GM23338 (cell line): Measurements from ENCODE around the gene C2orf49. TPM values are rescaled to one million over a fixed set of nuclear protein-coding genes. Genes with fewer than 3 reads are reported as not detected.

ENCODE experiments used
- ATAC-seq: fragments of 200-7000 bp; cut with Tn5 transposase; 3 replicates; pipeline ENCODE4 v1.9.1; 2020
- DNase-seq: peaks from one replicate; pipeline ENCODE4 v3.0.0-alpha.2; 2015; ENCODE audit warnings: low spot score
- H2AFZ ChIP-seq: fragments of 200-600 bp; sonication (generic); 2 replicates; pipeline ENCODE4 v1.8.0; 2016; ENCODE audit warnings: antibody characterized with exemption, mild to moderate bottlenecking, moderate library complexity
- H3F3A ChIP-seq: fragments of 200-600 bp; sonication (generic); replicated peaks from 2 replicates; pipeline ENCODE4 v1.8.0; 2017; ENCODE audit warnings: antibody characterized with exemption, mixed run types, low read depth
- H3K27ac ChIP-seq: fragments of 200-600 bp; sonication (generic); 2 replicates; pipeline ENCODE4 v1.6.1; 2016; ENCODE audit warnings: low read depth
- H3K27me3 ChIP-seq: fragments of 200-600 bp; sonication (generic); 2 replicates; pipeline ENCODE4 v1.8.0; 2016; ENCODE audit warnings: mild to moderate bottlenecking, mixed run types, moderate library complexity; ENCODE audit not compliant: insufficient read depth
- H3K36me3 ChIP-seq: fragments of 200-600 bp; sonication (generic); 2 replicates; pipeline ENCODE4 v1.8.0; 2016; ENCODE audit warnings: mild to moderate bottlenecking; ENCODE audit not compliant: insufficient read depth
- H3K4me1 ChIP-seq: fragments of 200-600 bp; sonication (generic); 2 replicates; pipeline ENCODE4 v1.8.0; 2016; ENCODE audit warnings: mild to moderate bottlenecking, moderate library complexity; ENCODE audit not compliant: insufficient read depth
- H3K4me2 ChIP-seq: fragments of 200-600 bp; sonication (generic); 2 replicates; pipeline ENCODE4 v1.7.1; 2017; ENCODE audit warnings: mixed run types
- H3K4me3 ChIP-seq: fragments of 200-600 bp; sonication (generic); 2 replicates; pipeline ENCODE4 v1.6.1; 2016; ENCODE audit warnings: mixed run types
- H3K79me2 ChIP-seq: fragments of 200-600 bp; sonication (generic); replicated peaks from 2 replicates; pipeline ENCODE4 v1.8.0; 2017; ENCODE audit warnings: mild to moderate bottlenecking; ENCODE audit not compliant: insufficient read depth
- H3K9me2 ChIP-seq: fragments of 200-600 bp; sonication (generic); 2 replicates; pipeline ENCODE4 v1.8.0; 2017; ENCODE audit not compliant: insufficient read depth
- H4K20me1 ChIP-seq: fragments of 200-600 bp; sonication (generic); replicated peaks from 2 replicates; pipeline ENCODE4 v1.8.0; 2017; ENCODE audit warnings: mild to moderate bottlenecking; ENCODE audit not compliant: insufficient read depth
- H3K27ac Mint-ChIP-seq: 2 replicates; pipeline ENCODE4 v1.8.0; 2020; ENCODE audit warnings: inconsistent platforms, mild to moderate bottlenecking, moderate library complexity, mixed read lengths
- H3K27me3 Mint-ChIP-seq: 3 replicates; pipeline ENCODE4 v1.8.0; 2022; ENCODE audit warnings: low read depth, mild to moderate bottlenecking, moderate library complexity, mixed read lengths, inconsistent platforms; ENCODE audit not compliant: insufficient read depth, poor library complexity
- H3K36me3 Mint-ChIP-seq: 3 replicates; pipeline ENCODE4 v1.8.0; 2021; ENCODE audit warnings: low read depth, mild to moderate bottlenecking, inconsistent platforms, moderate library complexity, mixed read lengths
- H3K4me1 Mint-ChIP-seq: 3 replicates; pipeline ENCODE4 v1.8.0; 2020; ENCODE audit warnings: mild to moderate bottlenecking, inconsistent platforms, mixed read lengths
- H3K4me3 Mint-ChIP-seq: 3 replicates; pipeline ENCODE4 v1.8.0; 2021; ENCODE audit warnings: moderate library complexity, mild to moderate bottlenecking, inconsistent platforms, mixed read lengths
- H3K9me3 Mint-ChIP-seq: 3 replicates; pipeline ENCODE4 v1.8.0; 2020; ENCODE audit warnings: moderate library complexity, mild to moderate bottlenecking, inconsistent platforms, mixed read lengths
- CREB1 ChIP-seq: fragments of 250-450 bp; sonication (Bioruptor Pico); IDR thresholded peaks from 2 replicates; pipeline ENCODE4 v1.5.0; 2020; ENCODE audit warnings: low read depth, mild to moderate bottlenecking, moderate library complexity
- EZH2 ChIP-seq: fragments of 200-600 bp; sonication (generic); IDR thresholded peaks from one replicate; pipeline ENCODE4 v1.8.0; 2017; ENCODE audit warnings: antibody characterized with exemption, mild to moderate bottlenecking, low read depth; ENCODE audit not compliant: unreplicated experiment
- EZH2phosphoT487 ChIP-seq: fragments of 200-600 bp; sonication (generic); IDR thresholded peaks from one replicate; pipeline ENCODE4 v1.8.1; 2018; ENCODE audit warnings: antibody characterized with exemption; ENCODE audit not compliant: unreplicated experiment
- JUNB ChIP-seq: IDR thresholded peaks from one replicate; pipeline ENCODE4 v1.6.1; 2016; ENCODE audit warnings: antibody characterized with exemption; ENCODE audit not compliant: unreplicated experiment
- NANOG ChIP-seq: IDR thresholded peaks from 2 replicates; pipeline ENCODE4 v1.6.1; 2016; ENCODE audit warnings: antibody characterized with exemption, borderline replicate concordance
- POLR2AphosphoS5 ChIP-seq: IDR thresholded peaks from 2 replicates; pipeline ENCODE4 v1.6.1; 2016; ENCODE audit warnings: antibody characterized with exemption, low read depth
- STAT1 ChIP-seq: IDR thresholded peaks from one replicate; pipeline ENCODE4 v1.6.1; 2016; ENCODE audit warnings: antibody characterized with exemption; ENCODE audit not compliant: unreplicated experiment
- ZNF114 ChIP-seq: fragments of 250-450 bp; sonication (Bioruptor Pico); IDR thresholded peaks from 2 replicates; pipeline ENCODE4 v1.5.0; 2020; ENCODE audit warnings: mild to moderate bottlenecking, moderate library complexity
- ZNF331 ChIP-seq: fragments of 250-450 bp; sonication (Bioruptor Pico); IDR thresholded peaks from 2 replicates; pipeline ENCODE4 v1.5.0; 2020; ENCODE audit warnings: low read depth, mild to moderate bottlenecking, moderate library complexity
- polyA plus RNA-seq: library from polyadenylated mRNA; unstranded; fragments of >200 nt; fragmentation: Nextera tagmentation; extraction: Ambion mirVana; gene quantifications from 2 replicates; pipeline ENCODE4 v1.2.1, GENCODE V29; 2016
- total RNA-seq: library from RNA; depleted of rRNA; stranded (reverse); fragments of >200 nt; shearing (Covaris generic); gene quantifications from 2 replicates; pipeline ENCODE4 v1.2.3, GENCODE V29; 2014
- TF ChIP-seq, protein P1 (sequence below), 2 experiments: fragments of 200-600 bp in 1 of 2; sonication (generic) in 1 of 2; conservative IDR thresholded peaks; 2 replicates each; pipeline versions ENCODE4 v1.5.1 to v1.6.1; 2016 to 2017; ENCODE audit warnings: antibody characterized with exemption in 2 of 2, low read depth in 2 of 2, mild to moderate bottlenecking in 2 of 2, moderate library complexity in 1 of 2
- TF ChIP-seq, protein P2 (sequence below): IDR thresholded peaks from one replicate; pipeline ENCODE4 v1.6.1; 2018; ENCODE audit warnings: antibody characterized with exemption; ENCODE audit not compliant: unreplicated experiment
- TF ChIP-seq, protein P3 (sequence below): fragments of 250-450 bp; sonication (Bioruptor Pico); IDR thresholded peaks from 2 replicates; pipeline ENCODE4 v1.5.0; 2020; ENCODE audit warnings: mild to moderate bottlenecking, moderate library complexity
- TF ChIP-seq, protein P4 (sequence below): IDR thresholded peaks from 2 replicates; pipeline ENCODE4 v1.6.1; 2016; ENCODE audit warnings: antibody characterized with exemption

C2orf49 gene
- total and polyA plus RNA-seq, 2 experiments from 2014 or later = 19.6 to 33.8 TPM

DNA sequence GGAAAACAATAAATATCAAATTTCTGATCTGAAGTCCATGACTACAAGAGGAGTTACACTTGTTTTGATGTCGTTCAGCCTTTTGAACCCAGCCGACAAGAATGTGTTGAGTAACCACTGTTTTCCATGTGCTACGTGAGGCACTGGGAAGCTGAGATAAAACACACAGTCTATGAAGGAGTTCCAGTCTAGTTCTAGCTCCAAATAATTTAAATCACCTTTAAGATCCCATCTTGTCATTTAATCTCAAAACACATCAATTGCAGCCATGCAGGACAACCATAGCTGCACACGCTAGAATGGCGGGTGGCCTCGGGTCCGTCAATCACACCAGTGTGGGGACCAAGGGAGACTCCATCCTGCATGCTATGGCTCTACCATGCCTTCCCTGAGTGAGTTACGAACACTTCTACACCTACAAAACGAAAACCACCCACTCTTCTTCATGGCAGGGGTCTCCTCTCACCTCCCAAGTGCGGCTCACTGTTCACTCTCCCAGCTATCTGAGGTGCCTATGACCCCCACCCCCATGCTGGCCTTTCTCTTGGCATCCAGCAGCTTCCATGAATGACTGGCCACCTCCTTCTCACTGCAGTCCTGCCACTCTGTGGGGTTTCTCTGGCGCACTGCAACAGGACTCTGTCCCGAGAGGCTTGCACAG, 57.7 kb downstream of the C2orf49 start:
- no peak for ATAC-seq
- no peak overlapping the region for H3K4me3 ChIP-seq
- Mint-ChIP-seq H3K36me3 (peaks cover 20% of the 10 kb centered on the region; the same call in 2 of the 3 replicates), H3K4me3 (no peak overlapping the region), H3K4me1 (peaks cover 16% of the 10 kb centered on the region), H3K27me3 (peaks cover 20% of the 10 kb centered on the region), H3K27ac (no peak overlapping the region), H3K9me3 (peaks cover 6% of the 10 kb centered on the region; the same call in 2 of the 3 replicates)
- H4K20me1 ChIP-seq = peaks cover 10% of the 10 kb centered on the region; the same call in 1 of the 2 replicates
- no peak for DNase-seq
- peaks cover 21% of the 10 kb centered on the region for H3K27me3 ChIP-seq
- peaks cover 78% of the 10 kb centered on the region for H3K79me2 ChIP-seq
- no peaks in the 10 kb centered on the region for H3K36me3 ChIP-seq
- peaks cover 4% of the 10 kb centered on the region; the same call in 1 of the 2 replicates for H3F3A ChIP-seq
- H3K9me2 ChIP-seq = no peaks in the 10 kb centered on the region
- no peak for TF ChIP-seq ZNF331 (CRISPR knock-in tag)
- TF ChIP-seq NANOG = no peak
- TF ChIP-seq STAT1 = no peak
- TF ChIP-seq, protein P1, sequence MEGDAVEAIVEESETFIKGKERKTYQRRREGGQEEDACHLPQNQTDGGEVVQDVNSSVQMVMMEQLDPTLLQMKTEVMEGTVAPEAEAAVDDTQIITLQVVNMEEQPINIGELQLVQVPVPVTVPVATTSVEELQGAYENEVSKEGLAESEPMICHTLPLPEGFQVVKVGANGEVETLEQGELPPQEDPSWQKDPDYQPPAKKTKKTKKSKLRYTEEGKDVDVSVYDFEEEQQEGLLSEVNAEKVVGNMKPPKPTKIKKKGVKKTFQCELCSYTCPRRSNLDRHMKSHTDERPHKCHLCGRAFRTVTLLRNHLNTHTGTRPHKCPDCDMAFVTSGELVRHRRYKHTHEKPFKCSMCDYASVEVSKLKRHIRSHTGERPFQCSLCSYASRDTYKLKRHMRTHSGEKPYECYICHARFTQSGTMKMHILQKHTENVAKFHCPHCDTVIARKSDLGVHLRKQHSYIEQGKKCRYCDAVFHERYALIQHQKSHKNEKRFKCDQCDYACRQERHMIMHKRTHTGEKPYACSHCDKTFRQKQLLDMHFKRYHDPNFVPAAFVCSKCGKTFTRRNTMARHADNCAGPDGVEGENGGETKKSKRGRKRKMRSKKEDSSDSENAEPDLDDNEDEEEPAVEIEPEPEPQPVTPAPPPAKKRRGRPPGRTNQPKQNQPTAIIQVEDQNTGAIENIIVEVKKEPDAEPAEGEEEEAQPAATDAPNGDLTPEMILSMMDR (conservative IDR thresholded peaks at IDR 0.05; ENCODE audit: low read depth in 2 of 2) = no peak
- TF ChIP-seq EZH2phosphoT487 = no peak
- TF ChIP-seq EZH2 = no peak
- TF ChIP-seq, protein P2, sequence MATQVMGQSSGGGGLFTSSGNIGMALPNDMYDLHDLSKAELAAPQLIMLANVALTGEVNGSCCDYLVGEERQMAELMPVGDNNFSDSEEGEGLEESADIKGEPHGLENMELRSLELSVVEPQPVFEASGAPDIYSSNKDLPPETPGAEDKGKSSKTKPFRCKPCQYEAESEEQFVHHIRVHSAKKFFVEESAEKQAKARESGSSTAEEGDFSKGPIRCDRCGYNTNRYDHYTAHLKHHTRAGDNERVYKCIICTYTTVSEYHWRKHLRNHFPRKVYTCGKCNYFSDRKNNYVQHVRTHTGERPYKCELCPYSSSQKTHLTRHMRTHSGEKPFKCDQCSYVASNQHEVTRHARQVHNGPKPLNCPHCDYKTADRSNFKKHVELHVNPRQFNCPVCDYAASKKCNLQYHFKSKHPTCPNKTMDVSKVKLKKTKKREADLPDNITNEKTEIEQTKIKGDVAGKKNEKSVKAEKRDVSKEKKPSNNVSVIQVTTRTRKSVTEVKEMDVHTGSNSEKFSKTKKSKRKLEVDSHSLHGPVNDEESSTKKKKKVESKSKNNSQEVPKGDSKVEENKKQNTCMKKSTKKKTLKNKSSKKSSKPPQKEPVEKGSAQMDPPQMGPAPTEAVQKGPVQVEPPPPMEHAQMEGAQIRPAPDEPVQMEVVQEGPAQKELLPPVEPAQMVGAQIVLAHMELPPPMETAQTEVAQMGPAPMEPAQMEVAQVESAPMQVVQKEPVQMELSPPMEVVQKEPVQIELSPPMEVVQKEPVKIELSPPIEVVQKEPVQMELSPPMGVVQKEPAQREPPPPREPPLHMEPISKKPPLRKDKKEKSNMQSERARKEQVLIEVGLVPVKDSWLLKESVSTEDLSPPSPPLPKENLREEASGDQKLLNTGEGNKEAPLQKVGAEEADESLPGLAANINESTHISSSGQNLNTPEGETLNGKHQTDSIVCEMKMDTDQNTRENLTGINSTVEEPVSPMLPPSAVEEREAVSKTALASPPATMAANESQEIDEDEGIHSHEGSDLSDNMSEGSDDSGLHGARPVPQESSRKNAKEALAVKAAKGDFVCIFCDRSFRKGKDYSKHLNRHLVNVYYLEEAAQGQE = no peak
- no peak for TF ChIP-seq POLR2AphosphoS5
- no peak for TF ChIP-seq JUNB
- no peak for TF ChIP-seq CREB1 (CRISPR knock-in tag)
- TF ChIP-seq, protein P3, sequence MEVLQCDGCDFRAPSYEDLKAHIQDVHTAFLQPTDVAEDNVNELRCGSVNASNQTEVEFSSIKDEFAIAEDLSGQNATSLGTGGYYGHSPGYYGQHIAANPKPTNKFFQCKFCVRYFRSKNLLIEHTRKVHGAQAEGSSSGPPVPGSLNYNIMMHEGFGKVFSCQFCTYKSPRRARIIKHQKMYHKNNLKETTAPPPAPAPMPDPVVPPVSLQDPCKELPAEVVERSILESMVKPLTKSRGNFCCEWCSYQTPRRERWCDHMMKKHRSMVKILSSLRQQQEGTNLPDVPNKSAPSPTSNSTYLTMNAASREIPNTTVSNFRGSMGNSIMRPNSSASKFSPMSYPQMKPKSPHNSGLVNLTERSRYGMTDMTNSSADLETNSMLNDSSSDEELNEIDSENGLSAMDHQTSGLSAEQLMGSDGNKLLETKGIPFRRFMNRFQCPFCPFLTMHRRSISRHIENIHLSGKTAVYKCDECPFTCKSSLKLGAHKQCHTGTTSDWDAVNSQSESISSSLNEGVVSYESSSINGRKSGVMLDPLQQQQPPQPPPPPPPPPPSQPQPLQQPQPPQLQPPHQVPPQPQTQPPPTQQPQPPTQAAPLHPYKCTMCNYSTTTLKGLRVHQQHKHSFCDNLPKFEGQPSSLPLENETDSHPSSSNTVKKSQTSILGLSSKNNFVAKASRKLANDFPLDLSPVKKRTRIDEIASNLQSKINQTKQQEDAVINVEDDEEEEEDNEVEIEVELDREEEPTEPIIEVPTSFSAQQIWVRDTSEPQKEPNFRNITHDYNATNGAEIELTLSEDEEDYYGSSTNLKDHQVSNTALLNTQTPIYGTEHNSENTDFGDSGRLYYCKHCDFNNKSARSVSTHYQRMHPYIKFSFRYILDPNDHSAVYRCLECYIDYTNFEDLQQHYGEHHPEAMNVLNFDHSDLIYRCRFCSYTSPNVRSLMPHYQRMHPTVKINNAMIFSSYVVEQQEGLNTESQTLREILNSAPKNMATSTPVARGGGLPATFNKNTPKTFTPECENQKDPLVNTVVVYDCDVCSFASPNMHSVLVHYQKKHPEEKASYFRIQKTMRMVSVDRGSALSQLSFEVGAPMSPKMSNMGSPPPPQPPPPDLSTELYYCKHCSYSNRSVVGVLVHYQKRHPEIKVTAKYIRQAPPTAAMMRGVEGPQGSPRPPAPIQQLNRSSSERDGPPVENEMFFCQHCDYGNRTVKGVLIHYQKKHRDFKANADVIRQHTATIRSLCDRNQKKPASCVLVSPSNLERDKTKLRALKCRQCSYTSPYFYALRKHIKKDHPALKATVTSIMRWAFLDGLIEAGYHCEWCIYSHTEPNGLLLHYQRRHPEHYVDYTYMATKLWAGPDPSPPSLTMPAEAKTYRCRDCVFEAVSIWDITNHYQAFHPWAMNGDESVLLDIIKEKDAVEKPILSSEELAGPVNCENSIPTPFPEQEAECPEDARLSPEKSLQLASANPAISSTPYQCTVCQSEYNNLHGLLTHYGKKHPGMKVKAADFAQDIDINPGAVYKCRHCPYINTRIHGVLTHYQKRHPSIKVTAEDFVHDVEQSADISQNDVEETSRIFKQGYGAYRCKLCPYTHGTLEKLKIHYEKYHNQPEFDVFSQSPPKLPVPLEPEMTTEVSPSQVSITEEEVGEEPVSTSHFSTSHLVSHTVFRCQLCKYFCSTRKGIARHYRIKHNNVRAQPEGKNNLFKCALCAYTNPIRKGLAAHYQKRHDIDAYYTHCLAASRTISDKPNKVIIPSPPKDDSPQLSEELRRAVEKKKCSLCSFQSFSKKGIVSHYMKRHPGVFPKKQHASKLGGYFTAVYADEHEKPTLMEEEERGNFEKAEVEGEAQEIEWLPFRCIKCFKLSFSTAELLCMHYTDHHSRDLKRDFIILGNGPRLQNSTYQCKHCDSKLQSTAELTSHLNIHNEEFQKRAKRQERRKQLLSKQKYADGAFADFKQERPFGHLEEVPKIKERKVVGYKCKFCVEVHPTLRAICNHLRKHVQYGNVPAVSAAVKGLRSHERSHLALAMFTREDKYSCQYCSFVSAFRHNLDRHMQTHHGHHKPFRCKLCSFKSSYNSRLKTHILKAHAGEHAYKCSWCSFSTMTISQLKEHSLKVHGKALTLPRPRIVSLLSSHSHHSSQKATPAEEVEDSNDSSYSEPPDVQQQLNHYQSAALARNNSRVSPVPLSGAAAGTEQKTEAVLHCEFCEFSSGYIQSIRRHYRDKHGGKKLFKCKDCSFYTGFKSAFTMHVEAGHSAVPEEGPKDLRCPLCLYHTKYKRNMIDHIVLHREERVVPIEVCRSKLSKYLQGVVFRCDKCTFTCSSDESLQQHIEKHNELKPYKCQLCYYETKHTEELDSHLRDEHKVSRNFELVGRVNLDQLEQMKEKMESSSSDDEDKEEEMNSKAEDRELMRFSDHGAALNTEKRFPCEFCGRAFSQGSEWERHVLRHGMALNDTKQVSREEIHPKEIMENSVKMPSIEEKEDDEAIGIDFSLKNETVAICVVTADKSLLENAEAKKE (CRISPR knock-in tag) = no peak
- TF ChIP-seq, protein P4, sequence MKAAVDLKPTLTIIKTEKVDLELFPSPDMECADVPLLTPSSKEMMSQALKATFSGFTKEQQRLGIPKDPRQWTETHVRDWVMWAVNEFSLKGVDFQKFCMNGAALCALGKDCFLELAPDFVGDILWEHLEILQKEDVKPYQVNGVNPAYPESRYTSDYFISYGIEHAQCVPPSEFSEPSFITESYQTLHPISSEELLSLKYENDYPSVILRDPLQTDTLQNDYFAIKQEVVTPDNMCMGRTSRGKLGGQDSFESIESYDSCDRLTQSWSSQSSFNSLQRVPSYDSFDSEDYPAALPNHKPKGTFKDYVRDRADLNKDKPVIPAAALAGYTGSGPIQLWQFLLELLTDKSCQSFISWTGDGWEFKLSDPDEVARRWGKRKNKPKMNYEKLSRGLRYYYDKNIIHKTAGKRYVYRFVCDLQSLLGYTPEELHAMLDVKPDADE = no peak
- TF ChIP-seq ZNF114 (CRISPR knock-in tag) = no peak
- H3K4me2 ChIP-seq = no peak overlapping the region
- no peak overlapping the region for H3K27ac ChIP-seq
- no peak overlapping the region for H2AFZ ChIP-seq
- peaks cover 5% of the 10 kb centered on the region; the same call in 1 of the 2 replicates for H3K4me1 ChIP-seq
